ENCODE data around the gene STMND1.

STMND1 gene

DNA sequence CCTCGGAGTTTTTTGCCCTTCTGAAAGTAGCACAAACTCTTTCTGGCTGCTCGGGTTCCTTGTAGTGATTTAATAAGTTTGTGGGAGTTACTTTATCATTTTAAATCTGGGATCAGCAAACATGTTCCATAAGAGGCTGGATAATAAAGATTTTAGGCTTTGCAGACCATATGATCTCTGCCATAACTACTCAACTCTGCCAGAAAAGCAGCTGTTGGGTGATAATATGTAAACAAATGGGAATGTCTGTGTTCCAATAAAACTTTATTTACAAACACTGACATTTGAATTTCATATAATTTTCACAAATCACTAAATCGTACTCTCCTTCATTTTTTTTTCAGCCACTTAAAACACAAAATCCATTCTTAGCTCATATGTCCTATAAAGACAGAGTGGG, 3.9 kb upstream of the STMND1 start:
- no peak for DNase-seq

DNA sequence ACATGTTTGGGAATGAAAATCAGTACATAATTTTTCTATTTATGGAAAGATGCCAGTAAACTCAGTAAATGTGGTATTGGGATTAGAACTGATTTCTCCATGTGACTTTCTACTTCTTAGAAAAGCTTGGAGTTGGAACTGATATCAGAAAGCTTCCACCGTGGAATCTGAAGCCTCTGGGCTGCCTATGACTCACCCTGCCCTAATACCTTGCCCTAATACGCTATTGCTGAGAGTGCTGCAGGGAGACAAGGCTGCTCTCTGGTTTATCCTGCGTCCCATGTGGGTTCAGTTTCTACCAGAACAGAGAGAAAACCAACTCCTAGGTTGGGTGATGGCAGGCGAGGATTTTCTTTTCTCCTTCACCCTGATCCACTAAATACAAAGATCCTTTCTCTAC, 3.3 kb upstream of the STMND1 start:
- peak in 1 of 56 donors; percentile 1 for DNase-seq

DNA sequence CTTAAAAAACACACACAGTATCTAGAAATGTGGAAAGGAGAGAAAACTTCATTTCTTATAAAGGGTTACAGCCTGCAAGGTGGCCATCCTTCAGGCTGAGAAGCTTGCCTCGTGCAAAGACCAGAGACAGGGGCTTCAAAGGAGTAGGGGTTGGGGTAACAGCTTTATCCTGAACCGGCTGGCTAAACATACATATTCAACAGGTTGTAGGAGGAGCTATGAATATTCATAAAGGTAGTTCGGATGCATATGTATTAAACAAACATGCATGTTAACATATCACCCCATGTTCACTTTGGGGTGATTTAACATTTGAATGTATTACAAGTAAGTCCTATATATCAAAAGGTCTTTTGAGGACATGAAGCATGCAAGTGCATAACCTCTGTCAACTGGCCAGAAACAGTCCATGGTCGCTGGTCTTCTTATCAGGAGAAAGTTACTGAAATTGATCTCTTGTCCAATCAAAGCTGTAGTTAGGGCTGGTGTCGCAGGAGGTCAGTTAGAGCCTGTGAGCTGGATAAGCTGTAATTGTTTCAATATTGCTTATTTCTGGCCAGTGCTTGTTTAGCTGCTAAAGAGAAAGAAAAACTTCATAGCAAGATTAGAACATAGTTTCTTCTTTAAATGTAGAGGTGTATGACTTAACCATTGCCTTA, 2.3 kb upstream of the STMND1 start:
- no peak for DNase-seq

DNA sequence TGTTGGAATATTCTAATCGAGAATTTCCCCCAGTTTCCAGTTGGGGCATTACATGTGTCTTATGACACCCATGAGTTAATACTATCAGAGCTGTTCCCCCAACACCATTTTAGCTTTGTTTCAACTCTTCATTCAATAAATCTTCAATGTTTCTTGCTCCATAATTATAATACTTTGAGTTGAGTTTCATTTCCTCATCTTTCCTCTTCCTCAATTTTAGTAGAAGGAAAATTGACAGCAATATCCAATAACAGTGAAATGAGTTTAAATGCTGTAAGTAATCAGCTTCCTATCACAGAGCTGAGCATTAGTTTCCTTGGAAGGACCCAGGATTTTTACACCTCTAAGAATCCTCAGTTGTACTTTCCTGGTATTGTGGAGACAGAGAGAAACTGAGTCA, 1.0 kb upstream of the STMND1 start:
- DNase-seq = no peak

DNA sequence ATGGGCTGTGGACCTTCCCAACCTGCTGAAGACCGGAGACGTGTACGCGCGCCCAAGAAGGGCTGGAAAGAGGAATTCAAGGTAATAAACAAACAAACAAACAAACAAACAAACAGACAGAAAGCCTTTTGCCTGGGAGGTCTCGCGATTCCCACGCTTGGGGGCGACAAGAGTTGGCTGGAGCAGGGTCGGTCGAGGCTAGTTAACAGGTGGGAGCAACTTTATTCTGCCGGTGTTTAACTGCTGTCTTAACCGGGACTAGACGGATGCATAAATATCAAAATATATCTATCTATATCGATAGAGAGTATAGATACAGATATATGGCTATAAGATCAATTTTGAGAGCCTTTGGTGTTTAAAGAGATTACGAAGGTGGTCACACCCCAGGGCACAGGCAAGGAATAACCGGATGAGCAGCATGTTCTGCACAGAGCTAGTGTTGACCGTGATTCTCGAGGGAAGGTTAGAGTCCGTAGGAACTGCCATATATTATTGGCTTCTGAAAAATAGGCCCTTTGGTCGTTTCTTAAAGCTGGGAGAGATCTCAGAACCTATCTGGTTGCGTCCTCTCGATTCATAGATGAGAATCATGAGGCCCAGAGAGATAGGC, 514 bp downstream of the STMND1 start:
- DNase-seq = no peak

DNA sequence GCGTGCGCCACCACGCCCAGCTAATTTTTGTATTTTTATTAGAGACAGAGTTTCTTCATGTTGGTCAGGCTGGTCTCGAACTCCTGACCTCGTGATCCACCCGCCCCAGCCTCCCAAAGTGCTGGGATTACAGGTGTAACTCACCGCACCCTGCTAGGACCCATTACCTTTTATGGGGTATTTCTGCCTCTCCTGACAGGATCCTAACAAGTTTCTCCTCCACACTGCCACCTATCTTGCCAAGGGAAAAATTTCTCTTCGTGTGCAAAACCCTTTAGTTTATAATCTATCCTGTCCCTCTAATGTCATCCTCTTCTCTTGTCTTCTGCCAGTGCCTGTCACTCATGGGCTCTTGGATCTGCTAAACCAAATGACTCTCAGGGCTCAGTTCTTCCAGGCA, 1.9 kb downstream of the STMND1 start:
- no peak for DNase-seq

DNA sequence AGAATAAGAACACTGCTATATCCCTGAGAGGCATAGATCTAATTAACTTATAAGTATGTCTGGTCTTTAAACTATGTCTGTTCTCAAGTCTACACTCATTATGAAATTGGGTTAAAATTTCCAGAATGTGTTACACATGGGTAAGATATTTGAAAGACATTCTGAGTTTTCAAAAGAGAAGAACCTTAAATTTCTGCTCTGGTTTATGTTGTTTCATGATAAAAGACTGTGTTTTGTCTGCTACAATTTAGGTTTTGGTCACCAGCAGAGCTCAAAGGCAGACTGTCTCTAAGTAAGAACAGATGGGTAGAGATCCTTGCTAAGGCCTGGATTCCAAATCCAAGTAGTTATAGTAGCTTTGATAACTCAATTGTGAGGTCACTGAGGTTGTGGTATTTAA, 6.0 kb downstream of the STMND1 start:
- DNase-seq = no peak

DNA sequence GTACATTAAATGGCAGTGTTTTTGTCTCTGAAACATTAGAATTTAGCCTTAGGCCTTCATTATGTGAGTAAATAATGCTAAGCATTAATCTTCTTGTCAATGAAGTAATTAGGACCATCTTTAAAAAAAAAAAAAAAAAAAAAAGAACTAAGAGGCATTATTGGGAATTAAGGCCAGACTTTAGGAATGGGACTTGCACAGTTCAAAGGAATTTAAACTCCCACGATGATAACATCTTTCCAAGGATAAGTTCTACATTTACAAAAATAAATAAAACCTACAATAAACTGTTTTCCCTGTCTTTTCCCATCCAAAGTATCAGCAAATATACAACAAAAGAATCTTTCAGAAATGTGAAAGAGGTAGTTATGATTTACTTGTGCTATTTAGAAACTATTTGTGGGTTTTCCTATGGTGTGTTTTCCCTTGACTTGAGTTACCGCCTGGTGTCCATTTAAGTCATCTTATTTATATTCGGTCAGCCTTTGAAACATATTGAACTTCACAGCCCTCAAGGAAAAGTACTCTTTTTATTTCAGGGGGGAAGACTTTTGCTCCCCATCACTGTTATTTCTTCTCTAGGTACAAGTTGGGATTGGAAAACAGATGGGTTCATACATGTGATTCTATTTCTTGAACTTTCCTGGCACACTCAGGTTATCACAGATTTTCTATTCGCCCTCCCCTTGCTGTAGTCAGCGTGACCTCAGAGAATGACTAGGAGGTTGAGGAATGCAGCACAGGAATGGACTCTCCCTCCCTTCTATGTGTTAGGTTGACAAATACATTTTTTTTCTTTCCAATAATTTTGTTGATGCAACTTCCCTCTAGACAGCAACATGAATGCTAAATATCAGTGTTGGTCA, 13.6 kb downstream of the STMND1 start:
- DNase-seq = no peak

DNA sequence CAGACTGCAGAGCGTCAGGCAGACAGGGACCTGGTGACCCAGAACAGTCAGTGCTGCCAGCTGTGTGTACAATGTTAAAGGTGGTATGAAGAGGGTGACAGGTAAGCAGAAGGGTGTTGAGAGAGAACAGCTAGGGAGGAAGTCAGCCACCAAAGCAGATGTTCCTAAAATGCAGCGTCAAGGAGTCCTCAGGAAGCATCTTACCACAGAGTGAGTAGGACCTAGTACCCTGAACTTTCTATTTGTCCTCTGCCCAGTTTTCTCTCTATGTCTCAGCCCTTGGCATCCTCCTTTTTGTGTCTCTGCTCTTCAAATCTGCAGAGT, 14.2 kb downstream of the STMND1 start:
- DNase-seq = no peak

DNA sequence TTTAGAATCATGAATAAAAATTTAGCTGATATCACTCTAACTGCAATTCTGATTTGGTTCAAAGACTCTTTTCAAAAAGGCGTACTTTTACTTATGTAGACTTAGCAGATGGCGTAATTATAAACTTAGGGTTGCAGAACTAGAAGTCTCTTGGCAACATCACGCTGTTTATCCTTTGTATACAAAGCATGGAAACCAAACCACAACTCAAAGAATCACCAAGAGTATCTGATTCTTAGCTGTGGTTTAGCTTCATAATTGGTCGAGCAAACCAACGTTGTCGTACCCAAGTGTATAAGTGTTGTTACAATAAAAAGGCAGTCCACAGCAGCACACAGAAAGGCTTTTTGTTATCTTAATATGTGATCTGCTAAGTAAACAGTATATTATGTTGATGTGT, 18.2 kb downstream of the STMND1 start:
- DNase-seq = no peak

DNA sequence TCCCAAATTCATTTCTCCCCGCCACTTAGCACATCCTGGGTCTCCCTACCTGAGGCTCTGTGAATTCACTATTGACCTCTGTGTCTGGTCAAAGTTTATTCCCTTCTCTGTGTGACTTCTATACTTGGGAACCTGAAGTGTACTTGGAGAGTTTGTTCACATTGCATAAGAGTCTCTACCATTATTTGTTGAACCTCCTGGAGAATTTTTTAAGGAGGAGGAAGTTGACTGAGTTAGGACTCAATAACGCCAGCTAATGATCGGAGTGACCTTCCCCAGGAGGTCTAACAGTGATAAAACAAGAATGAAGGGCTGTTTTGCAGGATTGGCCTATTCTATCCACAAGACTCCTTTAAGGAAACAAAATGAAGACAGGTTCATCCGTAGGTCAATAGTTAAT, 23.6 kb downstream of the STMND1 start:
- DNase-seq = no peak

DNA sequence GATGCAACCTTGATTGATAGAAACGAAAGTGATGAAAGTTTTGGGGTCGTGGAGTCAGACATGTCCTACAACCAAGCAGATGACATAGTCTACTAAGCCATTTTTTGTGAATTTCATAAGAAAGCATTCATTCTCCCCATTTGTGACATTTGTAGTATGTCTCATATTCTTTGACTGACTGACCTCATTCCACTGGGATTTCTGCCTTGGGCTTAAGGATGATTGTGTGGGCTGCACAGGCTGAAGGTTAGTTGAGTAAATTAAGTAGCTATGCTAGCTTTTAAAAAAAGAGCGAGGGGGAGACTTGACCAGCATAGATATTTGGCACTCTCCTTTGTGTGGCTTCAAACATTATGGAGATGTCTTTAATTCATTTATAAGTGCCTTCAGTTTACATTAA, 28.9 kb downstream of the STMND1 start:
- no peak for DNase-seq

DNA sequence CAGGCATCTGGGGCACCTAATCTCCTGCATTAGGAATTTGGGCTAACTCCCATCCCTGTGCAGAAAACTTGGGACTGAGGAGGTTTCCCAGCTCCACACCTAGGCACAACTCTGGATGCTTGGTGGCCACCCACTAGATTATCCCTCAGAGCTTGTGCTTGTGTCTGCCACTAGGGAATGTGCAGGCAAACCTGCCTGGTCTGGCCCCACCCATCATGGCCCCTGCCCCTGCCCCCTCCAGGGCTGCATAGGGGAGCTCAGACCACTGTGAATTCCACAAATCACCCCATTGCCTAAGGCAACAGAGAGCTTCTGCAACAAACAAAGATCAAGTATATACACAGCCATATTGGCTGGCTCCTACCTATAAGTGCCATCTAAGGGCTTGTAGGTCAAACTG, 31.1 kb downstream of the STMND1 start:
- no peak for DNase-seq

DNA sequence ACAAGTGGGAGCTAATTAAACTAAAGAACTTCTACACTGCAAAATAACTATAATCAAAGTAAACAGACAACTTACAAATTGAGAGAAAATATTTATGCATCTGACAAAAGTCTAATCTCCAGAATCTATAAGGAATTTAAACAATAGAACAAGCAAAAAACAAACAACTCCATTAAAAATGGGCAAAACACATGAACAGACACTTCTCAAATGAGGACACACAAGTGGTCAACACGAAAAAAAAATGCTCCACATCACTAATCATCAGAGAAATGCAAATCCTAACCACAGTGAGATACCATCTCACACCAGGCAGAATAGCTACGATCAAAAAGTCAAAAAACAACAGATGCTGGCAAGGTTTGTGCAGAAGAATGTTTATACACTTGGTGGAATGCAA, 36.2 kb downstream of the STMND1 start:
- no peak for DNase-seq

DNA sequence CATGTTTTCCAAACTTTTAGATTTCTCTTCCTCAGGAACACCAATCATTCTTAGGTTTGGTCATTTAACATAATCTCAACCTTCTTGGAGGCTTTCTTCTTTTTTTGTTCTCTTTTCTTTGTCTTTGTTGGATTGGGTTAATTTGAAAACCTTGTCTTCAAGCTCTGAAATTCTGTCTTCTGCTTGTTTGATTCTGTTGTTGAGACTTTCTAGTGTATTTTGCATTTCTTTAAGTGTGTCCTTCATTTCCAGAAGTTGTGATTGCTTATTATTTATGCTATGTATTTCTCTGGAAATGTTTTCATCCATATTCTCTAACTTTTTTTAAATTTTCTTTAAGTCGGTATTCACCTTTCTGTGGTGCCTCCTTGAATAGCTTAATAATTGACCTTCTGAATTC, 42.2 kb downstream of the STMND1 start:
- no peak for DNase-seq

DNA sequence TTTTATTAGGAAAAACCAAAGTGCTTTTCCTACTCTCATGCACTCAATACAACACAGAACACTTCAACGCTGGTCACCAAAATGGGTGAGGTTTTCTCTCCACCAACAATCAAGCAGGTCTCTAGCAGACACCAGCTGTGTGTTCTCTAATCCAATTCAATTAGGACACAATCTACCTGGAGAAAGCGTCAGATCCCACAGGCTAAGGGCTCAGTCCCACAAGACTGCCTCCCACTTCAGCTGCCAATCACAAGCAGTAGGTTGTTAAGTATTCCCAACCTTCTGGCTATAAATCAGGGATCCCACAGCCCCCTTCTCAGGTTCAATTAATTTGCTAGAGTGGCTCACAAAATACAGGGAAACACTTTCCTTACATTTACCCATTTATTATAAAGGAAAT, 47.7 kb downstream of the STMND1 start:
- DNase-seq = no peak

DNA sequence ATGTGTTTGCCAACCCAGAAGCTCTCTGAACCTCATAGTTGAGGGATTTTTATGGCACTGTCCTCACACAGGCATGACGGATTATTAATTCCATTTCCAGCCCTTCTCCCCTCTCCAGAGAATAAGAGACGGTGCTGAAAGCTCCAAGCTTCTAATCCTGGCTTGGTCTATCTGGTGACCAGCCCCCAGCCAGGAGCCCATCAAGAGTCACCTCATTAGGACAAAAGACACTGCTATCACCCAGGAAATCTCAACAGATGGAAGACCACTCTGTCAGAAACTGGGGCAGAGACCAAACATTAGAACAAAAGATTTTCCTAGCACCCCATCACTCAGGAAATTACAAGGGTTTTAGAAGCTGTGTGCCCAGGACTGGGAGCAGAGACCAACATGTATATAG, 48.2 kb downstream of the STMND1 start:
- no peak for DNase-seq

DNA sequence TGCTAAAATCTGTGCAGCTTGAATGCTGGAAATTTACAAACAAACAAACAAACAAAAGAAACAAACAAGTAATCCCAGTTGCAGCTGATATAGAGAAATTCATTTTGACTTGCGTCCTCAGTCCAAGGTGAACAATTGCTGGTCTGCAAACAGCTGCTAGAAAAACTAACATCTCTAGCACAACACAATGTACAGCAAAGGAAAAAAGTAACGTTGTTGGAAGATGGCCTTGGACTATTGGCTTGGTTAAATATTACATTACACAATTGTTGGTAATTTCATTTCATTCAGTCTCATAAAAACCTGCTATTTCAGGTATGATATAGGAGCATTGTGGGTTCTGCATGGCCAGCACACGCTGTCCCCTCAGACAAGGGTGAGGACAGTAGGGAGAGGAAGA, 50.0 kb downstream of the STMND1 start:
- no peak for DNase-seq

DNA sequence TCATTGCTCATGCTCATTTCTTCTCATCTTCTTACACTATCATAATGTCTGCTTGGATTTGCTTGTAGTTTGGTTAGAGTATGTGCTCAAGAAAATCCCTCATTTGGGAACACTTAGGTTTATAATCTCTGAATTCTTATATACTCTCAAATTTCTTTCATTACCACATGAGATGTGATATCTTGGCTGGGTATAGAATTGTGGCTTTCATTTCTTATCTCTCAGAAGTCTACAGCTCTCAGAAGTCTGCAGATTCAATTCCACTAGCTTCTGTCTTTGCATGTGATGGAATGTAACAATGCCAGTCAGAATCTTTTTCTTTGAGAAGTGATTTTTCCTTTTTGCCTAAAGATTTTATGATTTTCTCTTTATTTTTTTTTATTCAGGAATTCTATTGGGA, 50.9 kb downstream of the STMND1 start:
- no peak for DNase-seq

DNA sequence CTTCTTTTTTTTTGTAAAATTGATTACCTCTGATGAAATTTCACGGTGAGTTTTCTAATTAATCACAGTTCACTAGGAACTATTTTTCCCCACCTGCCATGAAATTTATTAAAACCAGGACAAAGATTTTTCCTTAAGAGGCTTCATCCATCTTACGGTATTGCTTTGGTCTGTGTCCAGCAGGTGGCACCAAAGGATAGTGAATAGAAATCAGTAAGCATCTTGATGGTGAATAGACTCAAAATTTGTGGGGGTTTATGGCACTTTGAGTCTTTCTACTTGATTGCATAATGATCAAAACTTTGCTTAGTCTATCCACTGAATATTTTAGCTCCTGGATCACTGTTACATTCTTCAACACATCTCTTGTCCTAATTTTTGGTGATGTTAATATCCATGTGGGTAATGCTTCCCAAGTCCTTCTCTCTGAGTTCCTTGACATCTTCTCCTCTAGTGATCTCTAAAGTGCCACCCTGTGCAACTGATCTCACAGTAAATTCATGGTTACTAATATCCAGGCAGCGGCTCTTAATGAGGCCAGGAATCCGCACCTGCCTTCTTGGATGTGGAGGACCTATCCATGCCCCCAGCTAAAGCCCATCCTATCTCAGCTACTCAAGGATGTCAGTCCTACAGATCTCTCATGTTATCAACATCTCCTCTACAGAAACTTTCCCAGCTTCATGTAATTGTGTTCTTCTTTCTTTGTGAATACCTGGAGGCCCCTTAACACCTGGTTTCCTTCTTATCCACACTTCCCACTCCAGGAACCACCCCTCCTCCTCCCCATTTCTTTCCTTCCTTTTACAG, 54.5 kb downstream of the STMND1 start:
- DNase-seq = peak in 37 of 56 donors; percentile 1 to 89 (median 33)

DNA sequence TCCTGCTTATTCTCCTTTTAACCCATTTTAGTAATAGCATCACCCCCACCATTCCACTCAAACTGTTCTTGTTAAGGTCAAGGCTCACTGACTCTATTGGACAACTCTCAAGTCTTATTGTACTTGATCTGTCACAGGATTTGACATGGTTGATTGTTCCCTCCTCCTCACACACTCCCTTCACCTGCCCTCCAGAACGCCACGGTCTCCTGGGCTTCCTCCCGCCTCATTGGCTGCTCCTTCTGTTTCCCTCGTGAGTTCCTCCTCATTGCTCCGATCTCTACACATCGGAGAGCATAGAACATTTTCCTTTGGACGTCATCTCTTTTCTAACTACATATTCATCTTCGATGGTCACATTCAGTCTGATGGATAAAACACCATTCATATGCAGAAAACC, 55.1 kb downstream of the STMND1 start:
- DNase-seq = no peak

DNA sequence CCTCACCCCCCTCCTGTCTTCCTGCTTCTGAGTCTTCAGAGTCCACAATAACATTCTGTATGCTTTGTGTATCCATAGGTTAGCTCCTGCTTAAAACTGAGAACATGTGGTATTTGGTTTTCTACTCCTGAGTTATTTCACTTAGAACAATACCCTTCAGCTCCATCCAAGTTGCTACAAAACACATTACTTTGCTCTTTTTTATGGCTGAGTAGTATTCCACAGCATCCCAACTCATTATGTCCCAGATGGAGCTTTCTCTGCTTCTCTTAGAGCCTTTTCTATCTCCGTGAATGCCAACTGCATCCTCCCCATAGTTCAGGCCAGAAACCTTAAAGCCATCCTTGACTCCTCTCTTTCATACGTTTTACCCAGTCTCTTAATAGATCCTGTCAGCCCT, 55.8 kb downstream of the STMND1 start:
- DNase-seq = no peak

Data from nucleus accumbens (tissue), 56 donors.